ENCODE results near the gene DDX54.
"Not testable (repeated sequence)": the region's sequence is repeated elsewhere in the genome, so short reads cannot be mapped to it uniquely, and the experiment has no call there.

Gene DDX54

DNA sequence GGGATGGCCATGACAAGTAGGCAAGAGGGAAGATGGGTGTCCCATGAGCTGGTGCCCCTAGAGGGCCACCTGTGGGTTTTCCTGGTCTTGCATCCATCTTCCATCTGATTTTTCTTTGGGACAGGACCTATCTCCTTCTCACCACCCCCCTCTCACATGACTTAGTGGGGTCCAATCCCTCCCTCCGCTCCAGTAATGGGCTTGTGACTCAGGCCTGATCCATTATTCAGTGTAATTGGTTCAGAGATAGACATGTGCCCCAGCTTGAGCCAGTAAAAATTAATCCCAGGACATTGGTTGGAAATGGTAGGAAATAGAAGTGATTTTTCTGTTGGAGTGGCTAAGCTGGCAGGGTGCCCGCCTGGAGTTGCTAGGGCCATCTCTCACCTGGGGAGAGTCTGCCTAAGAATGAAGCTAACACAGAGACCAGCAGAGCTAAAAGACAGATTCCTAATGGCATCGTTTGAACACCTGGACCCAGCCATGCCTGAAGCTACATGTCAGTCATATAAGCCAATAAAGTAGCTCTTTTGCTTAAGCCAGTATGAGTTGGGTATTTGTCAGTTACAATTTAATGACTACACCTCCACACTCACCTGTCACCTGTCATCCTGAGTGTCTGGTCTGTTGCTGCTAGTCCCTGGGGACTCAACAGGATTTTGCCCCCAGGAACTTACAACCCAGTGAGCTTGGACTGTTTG, 64.5 kb downstream of the DDX54 start:
- DNase-seq (ENCODE audit: low read depth in 3 of 3): no peak

DNA sequence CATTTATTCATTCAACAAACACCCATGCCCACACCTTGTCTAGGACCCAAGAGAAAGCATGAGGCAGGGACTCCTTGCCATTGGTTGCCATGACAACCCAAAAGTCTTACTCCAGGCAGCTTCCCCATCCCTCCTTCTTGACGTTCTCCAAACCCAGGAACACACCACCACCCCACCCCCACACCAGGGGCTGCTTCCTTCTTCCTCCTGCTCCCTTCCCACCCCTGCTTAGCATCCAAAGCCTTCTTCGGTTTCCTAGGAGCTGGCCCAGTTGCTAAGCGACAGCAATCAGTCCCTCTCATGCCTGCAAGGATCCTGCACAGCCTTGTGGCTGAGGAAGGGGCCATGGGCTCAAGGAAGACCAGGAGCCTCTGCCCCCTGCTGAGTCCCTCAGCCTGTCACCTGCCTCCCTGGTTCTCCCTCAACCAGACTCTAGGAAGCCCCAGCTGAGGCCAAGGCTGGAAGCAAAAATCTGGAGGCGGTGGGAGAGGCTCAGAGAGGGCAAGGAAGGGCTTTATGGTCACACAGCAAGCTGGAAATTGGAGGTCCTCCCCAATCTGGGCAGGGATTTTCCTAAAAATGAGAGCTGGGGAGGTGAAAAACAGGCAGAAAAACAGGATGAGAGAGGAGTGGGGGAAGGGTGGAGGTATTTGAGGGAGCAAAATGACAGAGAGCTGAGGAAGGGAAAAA, 65.2 kb downstream of the DDX54 start:
- DNase-seq (ENCODE audit: low read depth in 3 of 3): no peak

DNA sequence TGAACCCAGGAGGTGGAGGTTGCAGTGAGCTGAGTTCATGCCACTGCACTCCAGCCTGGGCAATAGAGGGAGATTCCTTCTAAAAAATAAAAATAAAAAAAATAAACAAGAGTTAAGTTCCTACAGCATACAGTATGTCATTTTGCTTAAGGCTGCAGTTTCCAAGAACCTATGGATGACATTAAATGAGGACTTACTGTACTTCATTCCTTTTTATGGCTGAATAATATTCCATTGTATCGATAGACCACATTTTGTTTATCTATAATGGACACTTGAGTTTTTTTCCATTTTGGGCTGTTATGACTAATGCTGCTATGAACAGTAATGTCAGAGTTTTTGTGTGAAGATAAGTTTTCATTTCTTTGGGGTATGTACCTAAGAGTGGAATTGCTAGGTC, 67.1 kb downstream of the DDX54 start:
- DNase-seq (ENCODE audit: low read depth in 3 of 3): no peak

DNA sequence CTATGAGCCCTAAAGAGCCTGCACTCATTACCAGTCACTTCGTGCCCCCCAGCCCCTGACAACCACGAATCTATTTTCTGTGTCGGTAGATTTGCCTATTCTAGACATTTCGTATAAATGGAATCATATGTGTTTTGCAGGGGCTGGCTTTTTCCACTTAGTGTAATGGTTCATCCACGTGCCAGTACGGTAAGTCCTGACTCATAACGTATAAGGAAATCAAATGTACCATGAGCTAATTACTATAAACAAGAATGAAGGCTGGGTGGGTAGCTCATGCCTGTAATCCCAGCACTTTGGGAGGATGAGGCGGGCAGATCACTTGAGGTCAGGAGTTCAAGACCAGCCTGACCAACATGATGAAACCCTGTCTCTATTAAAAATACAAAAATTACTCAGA, 67.6 kb downstream of the DDX54 start:
- not testable (repeated sequence) for DNase-seq (ENCODE audit: low read depth in 3 of 3)

- no peak for DNase-seq (ENCODE audit: low read depth in 3 of 3)
Measured at GRCh38 chr12:113116875-113117274, 68.4 kb downstream of the DDX54 start.

GRCh38 chr12:113115455-113116126, 69.7 kb downstream of the DDX54 start:
- DNase-seq (ENCODE audit: low read depth in 3 of 3): no peak

DNA sequence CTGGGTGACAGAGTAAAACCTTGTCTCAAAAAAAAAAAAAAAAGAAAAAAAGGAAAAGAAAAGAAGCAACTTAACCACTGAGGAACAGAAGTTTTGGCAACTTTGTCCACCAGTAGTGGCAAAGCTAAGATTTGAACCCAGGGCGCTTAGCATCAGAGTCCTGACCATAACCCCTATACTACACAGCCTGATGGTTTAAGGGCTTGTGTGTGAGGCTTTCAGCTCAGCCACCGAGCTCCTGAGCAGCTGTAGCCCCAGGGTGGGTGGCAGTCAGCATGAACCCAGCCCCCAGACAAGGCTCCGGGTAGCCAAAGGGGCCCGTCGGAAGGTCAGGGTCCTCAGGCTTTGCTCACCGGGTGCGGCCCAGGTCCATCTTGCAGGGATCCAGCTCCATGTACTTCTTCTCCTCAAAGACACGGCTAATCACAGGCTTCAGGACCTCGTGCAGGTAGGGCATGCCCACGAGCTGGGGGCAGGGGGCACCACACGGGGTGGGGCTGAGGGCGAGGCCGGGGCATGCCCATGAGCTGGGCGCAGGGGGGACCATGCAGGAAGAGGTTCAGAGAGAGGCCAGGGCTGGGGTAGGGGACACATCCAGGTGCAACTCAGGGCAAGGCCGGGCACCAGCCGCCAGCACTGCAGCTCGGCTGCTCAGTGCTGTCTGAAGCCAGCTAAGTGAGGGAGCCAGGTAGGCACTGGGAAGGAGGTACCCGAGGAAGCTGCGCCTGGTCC, 70.7 kb downstream of the DDX54 start:
- no peak for DNase-seq (ENCODE audit: low read depth in 3 of 3)

DNA sequence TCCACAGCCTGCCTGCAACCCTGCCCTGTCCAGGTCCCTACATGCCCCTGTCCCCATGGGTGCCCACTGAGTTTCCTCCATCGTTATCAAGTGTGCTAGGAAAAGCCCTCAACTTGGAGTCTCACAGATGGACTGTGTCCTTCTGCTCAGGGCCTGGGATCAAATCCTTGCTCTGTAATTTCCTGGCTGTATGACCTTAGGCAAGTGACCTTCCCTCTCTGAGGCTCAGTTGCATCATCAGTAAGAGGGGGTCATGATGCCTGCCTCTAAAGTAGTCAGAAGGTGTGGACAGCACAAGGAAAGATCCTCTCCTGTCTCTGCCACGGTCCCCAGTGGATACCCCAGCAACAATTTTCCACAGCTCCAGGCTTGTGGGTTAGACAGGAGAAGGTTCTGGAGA, 71.9 kb downstream of the DDX54 start:
- no peak for DNase-seq (ENCODE audit: low read depth in 3 of 3)

DNA sequence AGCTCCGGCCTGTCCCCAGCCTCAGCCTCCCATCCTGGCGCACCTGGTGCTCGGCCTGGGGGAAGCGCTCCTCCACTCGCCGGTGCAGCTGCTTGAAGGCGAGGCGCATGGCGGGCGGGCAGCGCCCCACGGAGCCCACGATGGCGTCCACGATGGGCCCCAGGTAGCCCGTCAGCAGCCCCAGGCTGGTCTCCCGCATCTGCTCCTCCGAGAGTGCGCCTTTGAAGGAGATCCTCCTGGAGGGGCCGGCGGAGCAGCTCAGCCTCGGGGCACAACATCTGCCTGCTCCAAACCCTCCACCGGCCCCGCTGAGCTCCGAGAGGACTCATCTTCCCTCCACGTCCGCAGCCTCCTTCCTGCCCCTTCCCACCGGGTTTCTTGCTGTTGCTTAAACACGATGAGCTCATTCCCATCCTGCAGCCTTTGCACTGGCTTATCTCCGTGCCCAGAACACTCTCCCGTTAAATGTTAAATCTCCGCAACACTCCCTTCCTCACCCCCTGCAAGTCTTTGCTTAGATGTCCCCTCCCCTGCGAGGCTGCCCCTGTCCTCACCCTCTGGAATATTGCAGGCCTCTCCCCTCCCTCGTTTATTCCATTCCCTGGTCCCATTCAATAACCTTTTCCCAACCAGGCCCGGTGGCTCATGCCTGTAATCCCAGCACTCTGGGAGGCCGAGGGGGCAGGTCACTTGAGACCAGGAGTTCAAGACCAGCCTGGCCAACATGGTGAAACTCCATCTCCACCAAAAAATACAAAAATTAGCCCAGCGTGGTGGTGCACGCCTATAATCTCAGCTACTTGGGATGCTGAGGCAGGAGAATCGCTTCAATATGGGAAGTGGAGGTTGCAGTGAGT, 73.0 kb downstream of the DDX54 start:
- no peak for DNase-seq (ENCODE audit: low read depth in 3 of 3)

- DNase-seq (ENCODE audit: low read depth in 3 of 3): no peak
Measured at GRCh38 chr12:113111247-113111646, 74.0 kb downstream of the DDX54 start.

GRCh38 chr12:113109872-113110599, 75.2 kb downstream of the DDX54 start:
- DNase-seq (ENCODE audit: low read depth in 3 of 3): no peak

- DNase-seq (ENCODE audit: low read depth in 3 of 3): no peak
Measured at GRCh38 chr12:113109360-113109759, 75.9 kb downstream of the DDX54 start.

DNA sequence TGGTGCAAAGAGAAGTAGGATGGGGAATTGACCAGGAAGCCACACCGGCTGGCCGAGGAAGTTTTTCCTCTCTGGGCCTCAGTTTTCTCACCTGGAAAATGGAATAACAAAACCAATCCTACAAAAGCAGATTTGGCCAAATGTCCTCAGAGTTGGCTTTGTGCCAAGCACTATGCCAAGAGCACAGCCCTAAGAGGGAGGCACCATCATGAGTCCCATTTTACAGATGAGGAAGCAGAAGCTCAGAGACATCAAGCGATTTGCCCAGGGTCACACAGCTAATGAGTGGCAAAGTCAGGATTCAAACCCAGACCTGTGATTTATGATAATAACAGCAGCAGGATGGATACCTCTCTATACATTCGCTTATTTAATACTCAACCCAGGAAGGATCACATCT, 77.0 kb downstream of the DDX54 start:
- DNase-seq (ENCODE audit: low read depth in 3 of 3): no peak

All from stimulated activated CD4-positive, alpha-beta T cell treated with anti-CD3 and anti-CD28 coated beads, TNF-alpha, amount 100 ng/mL, for 48 hours (primary cell).